ENCODE measurements around the gene DNAJC17.
A peak's percentile ranks its signal among the peaks of the same experiment; 100 is the strongest.

The DNAJC17 gene

GRCh38 chr15:40754883-40755811, 52.1 kb downstream of the DNAJC17 start, which contains the start of gene RMDN3:
RMDN3 (minus strand) TSS chr15:40755254; CDS start chr15:40754783, 471 bp downstream.
- H3K4me3 ChIP-seq (ENCODE audit: low read depth, low read length): peak within 1 kb of the TSS; percentile 98
- TF ChIP-seq CTCF (IDR thresholded peaks at IDR 0.05; ENCODE audit: low read depth, low read length, missing control alignments): no peak
- peak; percentile 73 for DNase-seq (ENCODE audit: low read depth)
- in situ Hi-C loops (cut with HindIII; ENCODE audit: low sequenced_read_pairs): no loop called here

- in situ Hi-C loops (cut with HindIII; ENCODE audit: low sequenced_read_pairs): no loop called here
- H3K4me3 ChIP-seq (ENCODE audit: low read depth, low read length): peak overlapping the region; percentile 98
- no peak for DNase-seq (ENCODE audit: low read depth)
- no peak for TF ChIP-seq CTCF (IDR thresholded peaks at IDR 0.05; ENCODE audit: low read depth, low read length, missing control alignments)
Measured at GRCh38 chr15:40754574-40754882, 52.7 kb downstream of the DNAJC17 start.

GRCh38 chr15:40751745-40752144, 55.5 kb downstream of the DNAJC17 start:
- in situ Hi-C loops (cut with HindIII; ENCODE audit: low sequenced_read_pairs): no loop called here
- TF ChIP-seq CTCF (IDR thresholded peaks at IDR 0.05; ENCODE audit: low read depth, low read length, missing control alignments): no peak
- no peak for DNase-seq (ENCODE audit: low read depth)
- no peak overlapping the region for H3K4me3 ChIP-seq (ENCODE audit: low read depth, low read length)

GRCh38 chr15:40750885-40751284, 56.4 kb downstream of the DNAJC17 start:
- DNase-seq (ENCODE audit: low read depth): no peak
- in situ Hi-C loops (cut with HindIII; ENCODE audit: low sequenced_read_pairs): no loop called here
- no peak overlapping the region for H3K4me3 ChIP-seq (ENCODE audit: low read depth, low read length)
- TF ChIP-seq CTCF (IDR thresholded peaks at IDR 0.05; ENCODE audit: low read depth, low read length, missing control alignments): no peak

- in situ Hi-C loops (cut with HindIII; ENCODE audit: low sequenced_read_pairs): no loop called here
- no peak overlapping the region for H3K4me3 ChIP-seq (ENCODE audit: low read depth, low read length)
- no peak for TF ChIP-seq CTCF (IDR thresholded peaks at IDR 0.05; ENCODE audit: low read depth, low read length, missing control alignments)
- DNase-seq (ENCODE audit: low read depth): no peak
Measured at GRCh38 chr15:40749151-40749630, 58.1 kb downstream of the DNAJC17 start.

GRCh38 chr15:40747685-40748631, 59.3 kb downstream of the DNAJC17 start:
- in situ Hi-C loops (cut with HindIII; ENCODE audit: low sequenced_read_pairs): no loop called here

More at GRCh38 chr15:40747685-40748631, 59.3 kb downstream of the DNAJC17 start:
- DNase-seq (ENCODE audit: low read depth): no peak
- TF ChIP-seq CTCF (IDR thresholded peaks at IDR 0.05; ENCODE audit: low read depth, low read length, missing control alignments): no peak
- H3K4me3 ChIP-seq (ENCODE audit: low read depth, low read length): no peak overlapping the region
